Upper lobe of right lung (tissue), 1 donor: Measurements from ENCODE around the gene NELL1. TPM values are rescaled to one million over a fixed set of nuclear protein-coding genes. Genes with fewer than 3 reads are reported as not detected.

Experiments
- ATAC-seq: fragments of 200-7000 bp; cut with Tn5 transposase; one replicate; pipeline ENCODE4 v1.9.1; 2020; ENCODE audit warnings: mild to moderate bottlenecking, moderate library complexity
- DNase-seq: peaks from one replicate; pipeline ENCODE4 v3.0.0-alpha.2; 2020
- H3K27ac ChIP-seq: fragments of 200-600 bp; one replicate; pipeline ENCODE4 v1.8.0; 2022
- H3K27me3 ChIP-seq: fragments of 200-600 bp; one replicate; pipeline ENCODE4 v1.8.0; 2022; ENCODE audit warnings: mild to moderate bottlenecking
- H3K36me3 ChIP-seq: fragments of 200-600 bp; one replicate; pipeline ENCODE4 v1.8.0; 2022
- H3K4me1 ChIP-seq: fragments of 200-600 bp; one replicate; pipeline ENCODE4 v1.8.0; 2022
- H3K4me3 ChIP-seq: fragments of 200-600 bp; one replicate; pipeline ENCODE4 v1.8.0; 2022; ENCODE audit warnings: mild to moderate bottlenecking
- H3K9me3 ChIP-seq: fragments of 200-600 bp; one replicate; pipeline ENCODE4 v1.8.0; 2022
- intact Hi-C: fragments of 100-400 bp; cut with DNase I; formaldehyde crosslinking; loops from one replicate; pipeline ENCODE4 v1.11.0; 2022
- total RNA-seq: library from RNA; stranded (reverse); fragmentation: NEBNext Ultra II Directional; extraction: Animal tissue kit (Norgen Biotek cat#: 25700); gene quantifications from one replicate; pipeline ENCODE4 v1.2.1, GENCODE V29; 2021
- TF ChIP-seq, protein P1 (sequence below): fragments of 200-600 bp; IDR thresholded peaks from one replicate; pipeline ENCODE4 v1.8.0; 2022; ENCODE audit warnings: antibody characterized with exemption
- donor health status: DM: no; HTN: yes; CAD: no; lungs with severe emphysema.

NELL1 gene
- total RNA-seq, 1 donor from 2014 or later = not detected

DNA sequence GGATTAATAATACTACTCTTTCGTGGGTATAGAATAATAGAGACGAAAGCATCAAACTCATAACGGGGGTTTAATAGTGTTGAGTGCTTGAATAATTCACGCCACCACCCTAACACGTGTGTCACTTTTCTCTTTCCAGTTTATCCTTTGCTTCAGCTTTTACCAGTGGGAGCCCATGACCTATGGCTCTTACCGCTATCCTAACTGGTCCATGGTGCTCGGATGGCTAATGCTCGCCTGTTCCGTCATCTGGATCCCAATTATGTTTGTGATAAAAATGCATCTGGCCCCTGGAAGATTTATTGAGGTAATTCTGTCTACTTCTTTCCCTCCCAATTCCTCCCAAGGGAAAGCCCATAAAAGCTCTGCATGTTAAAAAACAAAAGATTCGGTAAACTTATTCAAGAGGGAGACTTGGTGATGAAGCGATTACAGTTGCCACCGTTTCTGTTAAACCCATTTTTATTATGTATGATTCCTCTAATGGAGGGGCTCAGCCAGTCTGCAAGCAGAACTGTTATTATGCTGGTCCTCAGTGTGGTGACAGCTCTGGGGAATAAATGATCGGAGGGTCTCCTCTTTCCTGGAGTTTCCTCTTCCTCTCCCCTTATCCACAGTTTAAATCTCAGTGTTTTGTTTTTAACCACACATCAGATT, 17.1 kb upstream of the NELL1 start:
- DNase-seq (no peak), ATAC-seq (no peak)
- Histone ChIP-seq H3K27ac (no peak overlapping the region), H3K4me1 (no peaks in the 10 kb centered on the region), H3K36me3 (no peaks in the 10 kb centered on the region), H3K4me3 (no peak overlapping the region), H3K9me3 (no peaks in the 10 kb centered on the region), H3K27me3 (peaks cover 9% of the 10 kb centered on the region)
- intact Hi-C loops = no loop called here
- TF ChIP-seq, protein P1, sequence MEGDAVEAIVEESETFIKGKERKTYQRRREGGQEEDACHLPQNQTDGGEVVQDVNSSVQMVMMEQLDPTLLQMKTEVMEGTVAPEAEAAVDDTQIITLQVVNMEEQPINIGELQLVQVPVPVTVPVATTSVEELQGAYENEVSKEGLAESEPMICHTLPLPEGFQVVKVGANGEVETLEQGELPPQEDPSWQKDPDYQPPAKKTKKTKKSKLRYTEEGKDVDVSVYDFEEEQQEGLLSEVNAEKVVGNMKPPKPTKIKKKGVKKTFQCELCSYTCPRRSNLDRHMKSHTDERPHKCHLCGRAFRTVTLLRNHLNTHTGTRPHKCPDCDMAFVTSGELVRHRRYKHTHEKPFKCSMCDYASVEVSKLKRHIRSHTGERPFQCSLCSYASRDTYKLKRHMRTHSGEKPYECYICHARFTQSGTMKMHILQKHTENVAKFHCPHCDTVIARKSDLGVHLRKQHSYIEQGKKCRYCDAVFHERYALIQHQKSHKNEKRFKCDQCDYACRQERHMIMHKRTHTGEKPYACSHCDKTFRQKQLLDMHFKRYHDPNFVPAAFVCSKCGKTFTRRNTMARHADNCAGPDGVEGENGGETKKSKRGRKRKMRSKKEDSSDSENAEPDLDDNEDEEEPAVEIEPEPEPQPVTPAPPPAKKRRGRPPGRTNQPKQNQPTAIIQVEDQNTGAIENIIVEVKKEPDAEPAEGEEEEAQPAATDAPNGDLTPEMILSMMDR = no peak

DNA sequence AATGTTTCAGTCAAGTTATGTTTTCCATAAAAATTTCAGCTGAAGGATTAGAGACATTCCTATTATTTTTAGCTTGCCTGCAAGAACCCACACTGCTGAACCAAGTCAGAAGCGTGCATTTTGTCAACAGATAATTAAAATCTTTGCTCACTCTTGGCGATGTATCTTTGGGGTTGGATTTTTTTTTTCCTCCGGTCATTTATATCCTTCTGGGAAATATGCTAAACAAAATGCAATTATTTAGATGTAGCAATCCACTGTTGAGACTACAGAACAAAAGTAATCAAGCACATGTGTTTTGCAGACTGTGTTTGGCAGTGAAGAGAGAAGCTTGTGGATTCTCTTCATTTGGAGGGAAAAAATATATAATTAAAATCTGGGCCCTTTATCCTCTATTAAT, 15.3 kb upstream of the NELL1 start:
- DNase-seq (no peak), ATAC-seq (no peak)
- H3K36me3 ChIP-seq = no peaks in the 10 kb centered on the region
- H3K27ac ChIP-seq = no peak overlapping the region
- no peaks in the 10 kb centered on the region for H3K9me3 ChIP-seq
- TF ChIP-seq, protein P1 = no peak
- peaks cover 9% of the 10 kb centered on the region for H3K27me3 ChIP-seq
- H3K4me1 ChIP-seq = no peaks in the 10 kb centered on the region
- no peak overlapping the region for H3K4me3 ChIP-seq
- intact Hi-C loops = no loop called here

DNA sequence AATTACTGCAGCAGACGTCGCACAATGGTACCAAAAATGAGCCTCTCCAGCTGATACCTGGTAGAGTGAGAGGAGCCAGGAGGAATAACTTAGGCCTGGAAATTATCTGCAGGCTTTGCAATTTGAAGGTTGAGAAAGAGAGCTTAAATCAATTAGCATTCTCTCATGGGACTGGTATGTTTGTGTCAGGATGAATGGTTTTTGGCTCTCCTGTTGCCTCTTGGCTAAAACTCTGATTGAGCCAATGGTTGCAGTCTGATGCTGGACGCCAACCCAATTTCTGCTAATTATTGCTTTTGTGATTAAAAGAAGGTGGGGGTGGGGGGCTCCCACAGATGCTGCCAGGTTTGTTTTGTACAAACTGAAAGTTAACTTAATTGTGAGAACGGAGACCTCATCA, 12.5 kb upstream of the NELL1 start:
- intact Hi-C loops = no loop called here
- Histone ChIP-seq H3K4me1 (no peaks in the 10 kb centered on the region), H3K9me3 (no peaks in the 10 kb centered on the region), H3K4me3 (no peak overlapping the region), H3K27me3 (peaks cover 9% of the 10 kb centered on the region), H3K27ac (no peak overlapping the region), H3K36me3 (no peaks in the 10 kb centered on the region)
- ATAC-seq = no peak
- TF ChIP-seq, protein P1 = no peak
- no peak for DNase-seq

DNA sequence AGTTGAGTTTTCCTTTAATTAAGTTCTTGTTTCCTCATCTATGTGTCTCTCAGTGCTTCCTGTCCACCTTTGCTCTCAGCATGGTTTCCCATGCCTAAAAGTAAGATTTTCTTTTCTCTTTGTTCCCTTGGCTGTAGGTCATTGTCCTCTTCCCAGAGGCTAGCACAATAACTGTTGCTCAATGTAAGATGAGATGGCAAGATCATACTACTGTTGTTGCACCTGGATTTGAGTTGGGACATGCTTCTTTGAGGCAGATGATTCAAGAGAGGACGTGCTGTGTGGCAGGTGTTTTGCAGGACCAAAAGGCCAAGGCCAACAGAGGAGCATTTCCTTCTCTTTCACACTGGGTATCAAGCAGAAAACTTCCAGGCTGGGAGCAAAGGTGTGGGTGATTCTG, 11.3 kb upstream of the NELL1 start:
- DNase-seq (no peak), ATAC-seq (no peak)
- TF ChIP-seq, protein P1 = no peak
- intact Hi-C loops = no loop called here
- Histone ChIP-seq H3K4me3 (no peak overlapping the region), H3K27me3 (peaks cover 5% of the 10 kb centered on the region), H3K36me3 (no peaks in the 10 kb centered on the region), H3K4me1 (no peaks in the 10 kb centered on the region), H3K27ac (no peak overlapping the region), H3K9me3 (no peaks in the 10 kb centered on the region)

DNA sequence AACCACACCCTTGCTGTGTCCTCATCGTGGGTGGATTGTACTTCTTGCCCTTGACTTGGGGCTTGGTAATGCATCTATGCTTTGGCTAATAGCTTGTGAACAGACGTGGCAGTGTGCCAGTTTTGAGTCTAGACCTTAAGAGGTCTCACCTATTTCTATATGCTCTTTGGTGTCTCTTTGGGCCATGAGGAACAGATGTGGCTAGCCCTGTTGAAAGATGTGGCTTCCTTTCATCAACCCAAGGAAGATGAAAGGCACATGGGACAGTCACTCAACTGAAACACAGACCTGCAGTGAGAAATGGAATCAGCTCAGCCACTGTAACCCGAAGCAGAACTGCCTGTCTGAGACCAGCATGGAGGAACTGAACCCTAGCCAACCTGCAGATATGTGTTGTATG, 7.9 kb upstream of the NELL1 start:
- DNase-seq (no peak), ATAC-seq (no peak)
- H3K9me3 ChIP-seq = no peaks in the 10 kb centered on the region
- no peaks in the 10 kb centered on the region for H3K36me3 ChIP-seq
- TF ChIP-seq, protein P1 = no peak
- intact Hi-C loops = no loop called here
- no peak overlapping the region for H3K27ac ChIP-seq
- H3K27me3 ChIP-seq = no peaks in the 10 kb centered on the region
- no peak overlapping the region for H3K4me3 ChIP-seq
- H3K4me1 ChIP-seq = no peaks in the 10 kb centered on the region

DNA sequence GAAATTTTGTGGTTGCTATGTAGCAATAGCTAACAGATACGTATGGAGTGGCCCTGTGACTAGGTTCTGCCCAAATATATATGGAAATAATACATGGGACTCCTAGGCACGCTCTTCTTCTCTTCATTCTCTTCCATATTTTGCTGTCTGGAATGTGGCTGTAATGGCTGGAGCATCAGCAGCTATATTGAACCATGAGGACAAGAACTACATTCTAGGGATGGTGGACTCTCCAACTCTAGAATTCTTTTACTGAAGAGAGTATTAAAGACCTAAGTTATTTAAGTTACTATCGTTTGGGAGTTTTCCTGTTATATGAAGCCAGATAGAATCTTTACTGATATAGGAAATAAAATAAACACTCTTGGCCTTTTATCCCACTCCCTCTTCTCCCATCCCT, 7.5 kb upstream of the NELL1 start:
- Histone ChIP-seq H3K9me3 (no peaks in the 10 kb centered on the region), H3K4me1 (no peaks in the 10 kb centered on the region), H3K27me3 (no peaks in the 10 kb centered on the region), H3K36me3 (no peaks in the 10 kb centered on the region), H3K4me3 (no peak overlapping the region), H3K27ac (no peak overlapping the region)
- intact Hi-C loops = no loop called here
- TF ChIP-seq, protein P1 = no peak
- DNase-seq = no peak
- ATAC-seq = no peak
